Pancreas (tissue), 10 donors: ENCODE data around the gene PLPP3. TPM values are rescaled to one million over a fixed set of nuclear protein-coding genes. Genes with fewer than 3 reads are reported as not detected.

Experiments used
- ATAC-seq, 4 donors: fragments of 200-7000 bp; cut with Tn5 transposase; one replicate each; pipeline versions ENCODE4 v1.8.0 to v1.9.1; 2020; ENCODE audit warnings: mild to moderate bottlenecking in 4 of 4, moderate library complexity in 4 of 4
- DNase-seq, 6 donors: peaks; one replicate each; pipeline ENCODE4 v3.0.0-alpha.2; 2020
- FAIRE-seq: peaks from 2 replicates; lab custom pipeline; 2012; peaks lifted over from hg19 to GRCh38; lab: Jason Lieb, UNC
- H3K27ac ChIP-seq, 4 donors: fragments of 200-600 bp; sonication (generic); 1 replicate in 3 of 4; 2 replicates in 1 of 4; pipeline versions ENCODE4 v1.5.0 to v1.8.0; 2020
- H3K27me3 ChIP-seq, 4 donors: fragments of 200-600 bp; one replicate each; pipeline ENCODE4 v1.8.0; 2021
- H3K36me3 ChIP-seq, 3 donors: fragments of 200-600 bp; sonication (generic) in 1 of 3; one replicate each; pipeline versions ENCODE4 v1.5.0 to v1.8.0; 2020 to 2021
- H3K4me1 ChIP-seq, 3 donors: fragments of 200-600 bp; one replicate each; pipeline ENCODE4 v1.8.0; 2021
- H3K4me3 ChIP-seq, 4 donors: fragments of 200-600 bp; sonication (generic) in 2 of 4; one replicate each; pipeline versions ENCODE4 v1.5.0 to v1.8.0; 2020 to 2021
- H3K9me3 ChIP-seq, 4 donors: fragments of 200-600 bp; one replicate each; pipeline ENCODE4 v1.8.0; 2021
- CTCF ChIP-seq, 4 donors: fragments of 200-600 bp; sonication (generic) in 3 of 4; IDR thresholded peaks; one replicate each; pipeline versions ENCODE4 v1.5.0 to v1.8.0; 2021; ENCODE audit warnings: antibody characterized with exemption in 4 of 4
- WGBS, 2 donors: extraction: QIAGEN DNeasy Blood & Tissue Kit; methylation state at CpG; one replicate each; pipeline ENCODE4 v1.1.7; 2013; 5-methylcytosine and 5-hydroxymethylcytosine counted together
- intact Hi-C, 3 donors: fragments of 100-400 bp; cut with DNase I; formaldehyde crosslinking; loops; one replicate each; pipeline versions ENCODE4 v1.11.1 to v1.14.2; 2022
- polyA plus RNA-seq, 2 donors: library from polyadenylated mRNA; stranded (reverse); fragments of 200-250 nt; gene quantifications; one replicate each; pipeline ENCODE4 v1.2.3, GENCODE V29; 2013
- total RNA-seq, 6 donors: library from RNA; stranded (reverse); fragmentation: NEBNext Ultra II Directional in 4 of 6; extraction: Animal tissue kit (Norgen Biotek cat#: 25700) in 4 of 6; gene quantifications; one replicate each; pipeline versions ENCODE4 v1.2.1 to v1.2.4, GENCODE V29; 2021 to 2023
- donor health status: healthy with polysubstance abuse.
- donor health status: DM: no; HTN: no; CAD: no; lungs with moderate emphysema.
- donor health status: DM: no; HTN: no; CAD: no.
- donor health status: control.
- donor health status: control.
- donor health status: Bipolar disorder and iron deficiency.
- donor health status: DM: yes; HTN: yes; CAD: no.
- donor health status: DM: no; HTN: no; CAD: no.
- donor health status: DM: no; HTN: no; CAD: no.
- donor health status: DM: yes; HTN: yes; CAD: no.

Gene PLPP3
- total and polyA plus RNA-seq, 8 donors = 5.5 to 29.6 (median 18.7) TPM

DNA sequence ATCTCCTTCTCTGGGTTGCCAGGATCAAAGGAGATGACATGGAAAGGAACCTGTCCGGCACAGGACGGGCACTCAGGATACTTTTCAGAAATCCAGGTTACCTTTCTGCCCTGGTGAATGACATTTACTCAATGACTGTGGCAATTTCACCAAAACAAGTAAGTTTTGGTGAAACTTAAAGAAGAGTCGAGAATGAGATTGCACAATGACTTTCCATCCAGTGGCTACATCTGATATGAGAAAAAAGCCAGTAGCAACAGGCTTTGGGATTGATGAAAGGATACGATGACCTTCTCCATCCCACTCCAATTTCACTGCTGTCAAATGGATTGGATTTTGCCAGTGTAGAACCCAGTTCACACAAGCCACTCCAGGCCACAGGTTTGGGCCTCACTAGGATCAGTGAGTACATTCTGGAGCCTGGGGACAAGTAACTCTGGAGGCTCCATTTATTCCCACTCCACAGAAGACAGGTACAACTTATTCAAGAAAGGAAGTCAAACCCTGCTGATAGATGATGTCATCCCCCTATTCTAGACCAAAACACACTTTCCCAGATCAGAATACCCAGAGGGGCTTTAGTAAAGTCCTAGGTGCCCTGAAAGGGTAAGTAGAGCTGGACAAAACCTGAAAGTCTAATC, 63.3 kb downstream of the PLPP3 start:
- H3K4me3 ChIP-seq = no peak overlapping the region
- H3K4me1 ChIP-seq = peaks cover 9 to 23% (median 16%) of the 10 kb centered on the region in 3 donors
- ATAC-seq (peak in 2 of 4 donors; percentile 2 to 15), DNase-seq (no peak), FAIRE-seq (no peak)
- intact Hi-C loops = no loop called here
- WGBS, 2 donors = 92 to 94% methylated on average over 4 of the region's 4 CpGs
- no peaks in the 10 kb centered on the region for H3K27me3 ChIP-seq
- H3K27ac ChIP-seq = peak overlapping the region in 3 of 4 donors; percentile 46 to 89 (median 86)
- no peak for TF ChIP-seq CTCF (IDR thresholded peaks at IDR 0.05)
- H3K36me3 ChIP-seq = peaks cover 0 to 11% (median 7%) of the 10 kb centered on the region in 3 donors
- no peaks in the 10 kb centered on the region for H3K9me3 ChIP-seq

GRCh38 chr1:56512724-56513494, 66.5 kb downstream of the PLPP3 start:
- Histone ChIP-seq H3K4me3 (no peak overlapping the region), H3K9me3 (no peaks in the 10 kb centered on the region), H3K36me3 (peaks cover 0 to 15% (median 10%) of the 10 kb centered on the region in 3 donors), H3K27me3 (no peaks in the 10 kb centered on the region), H3K4me1 (peaks cover 18 to 40% (median 25%) of the 10 kb centered on the region in 3 donors), H3K27ac (no peak overlapping the region)
- ATAC-seq = no peak
- TF ChIP-seq CTCF (IDR thresholded peaks at IDR 0.05) = no peak
- WGBS, 2 donors = 73 to 80% methylated on average over 8 of the region's 8 CpGs
- intact Hi-C loops = no loop called here
- DNase-seq = no peak
- no peak for FAIRE-seq

GRCh38 chr1:56511766-56512165, 67.6 kb downstream of the PLPP3 start:
- 90 to 96% methylated on average over 8 of the region's 8 CpGs for WGBS, 2 donors
- DNase-seq = no peak
- Histone ChIP-seq H3K27ac (no peak overlapping the region), H3K27me3 (no peaks in the 10 kb centered on the region), H3K9me3 (no peaks in the 10 kb centered on the region), H3K36me3 (peaks cover 0 to 16% (median 15%) of the 10 kb centered on the region in 3 donors), H3K4me1 (peaks cover 22 to 44% (median 23%) of the 10 kb centered on the region in 3 donors), H3K4me3 (no peak overlapping the region)
- no peak for TF ChIP-seq CTCF (IDR thresholded peaks at IDR 0.05)
- FAIRE-seq = no peak
- intact Hi-C loops = no loop called here
- ATAC-seq = no peak

- Histone ChIP-seq H3K4me1 (peaks cover 19 to 43% (median 21%) of the 10 kb centered on the region in 3 donors), H3K9me3 (no peaks in the 10 kb centered on the region), H3K27me3 (no peaks in the 10 kb centered on the region), H3K36me3 (peaks cover 0 to 16% (median 15%) of the 10 kb centered on the region in 3 donors), H3K27ac (no peak overlapping the region), H3K4me3 (no peak overlapping the region)
- no peak for TF ChIP-seq CTCF (IDR thresholded peaks at IDR 0.05)
- FAIRE-seq (no peak), ATAC-seq (no peak), DNase-seq (no peak)
- intact Hi-C loops = no loop called here
- 77 to 86% methylated on average over 6 of the region's 6 CpGs for WGBS, 2 donors
These were observed 68.0 kb downstream of the PLPP3 start for GRCh38 chr1:56511364-56511763.
